Stomach (tissue), 4 donors: ENCODE data around the gene TNFRSF11A.

Experiments
- EP300 ChIP-seq: sonication (generic); formaldehyde crosslinking; IDR thresholded peaks from one replicate; pipeline ENCODE4 v1.6.1; 2017; ENCODE audit warnings: antibody characterized with exemption
- POLR2A ChIP-seq, 4 donors: fragments of 450-650 bp; IDR thresholded peaks; one replicate each; pipeline ENCODE4 v1.6.1; 2016; ENCODE audit warnings: antibody characterized with exemption in 4 of 4, control low read depth in 2 of 4, mild to moderate bottlenecking in 1 of 4, moderate library complexity in 1 of 4
- POLR2AphosphoS5 ChIP-seq, 3 donors: sonication (generic); formaldehyde crosslinking; IDR thresholded peaks; one replicate each; pipeline ENCODE4 v1.6.1; 2016; ENCODE audit warnings: antibody characterized with exemption in 3 of 3
- TF ChIP-seq, protein P1 (sequence below), 7 experiments: fragments of 450-650 bp in 4 of 7; fragments of 200-600 bp in 3 of 7; sonication (generic) in 3 of 7; IDR thresholded peaks; one replicate each; pipeline ENCODE4 v1.5.1; 2016 to 2019; ENCODE audit warnings: antibody characterized with exemption in 7 of 7, control low read depth in 2 of 7, mild to moderate bottlenecking in 1 of 7

GRCh38 chr18:62325806-62326645 lies 916 bp downstream of the TNFRSF11A start:
- TF ChIP-seq, protein P1, sequence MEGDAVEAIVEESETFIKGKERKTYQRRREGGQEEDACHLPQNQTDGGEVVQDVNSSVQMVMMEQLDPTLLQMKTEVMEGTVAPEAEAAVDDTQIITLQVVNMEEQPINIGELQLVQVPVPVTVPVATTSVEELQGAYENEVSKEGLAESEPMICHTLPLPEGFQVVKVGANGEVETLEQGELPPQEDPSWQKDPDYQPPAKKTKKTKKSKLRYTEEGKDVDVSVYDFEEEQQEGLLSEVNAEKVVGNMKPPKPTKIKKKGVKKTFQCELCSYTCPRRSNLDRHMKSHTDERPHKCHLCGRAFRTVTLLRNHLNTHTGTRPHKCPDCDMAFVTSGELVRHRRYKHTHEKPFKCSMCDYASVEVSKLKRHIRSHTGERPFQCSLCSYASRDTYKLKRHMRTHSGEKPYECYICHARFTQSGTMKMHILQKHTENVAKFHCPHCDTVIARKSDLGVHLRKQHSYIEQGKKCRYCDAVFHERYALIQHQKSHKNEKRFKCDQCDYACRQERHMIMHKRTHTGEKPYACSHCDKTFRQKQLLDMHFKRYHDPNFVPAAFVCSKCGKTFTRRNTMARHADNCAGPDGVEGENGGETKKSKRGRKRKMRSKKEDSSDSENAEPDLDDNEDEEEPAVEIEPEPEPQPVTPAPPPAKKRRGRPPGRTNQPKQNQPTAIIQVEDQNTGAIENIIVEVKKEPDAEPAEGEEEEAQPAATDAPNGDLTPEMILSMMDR (IDR thresholded peaks at IDR 0.05), result no peak
- no peak for TF ChIP-seq POLR2A (IDR thresholded peaks at IDR 0.05)
- TF ChIP-seq EP300, result no peak
- TF ChIP-seq POLR2AphosphoS5 (IDR thresholded peaks at IDR 0.05), result no peak
